Activated CD8-positive, alpha-beta memory T cell treated with anti-CD3 and anti-CD28 coated beads, Interleukin-2, amount 50 U/mL, for 48 hours (primary cell): ENCODE measurements around the gene ETNK1.

Source experiments
- DNase-seq: peaks from one replicate; pipeline ENCODE4 v3.0.0-alpha.2; 2020

The ETNK1 gene

GRCh38 chr12:22640851-22641250, 15.9 kb downstream of the ETNK1 start:
- DNase-seq = no peak

- DNase-seq = no peak
Observed at GRCh38 chr12:22641353-22642053, 16.5 kb downstream of the ETNK1 start.

GRCh38 chr12:22648668-22649067, 23.7 kb downstream of the ETNK1 start:
- DNase-seq = no peak

GRCh38 chr12:22653075-22653474, 28.1 kb downstream of the ETNK1 start:
- no peak for DNase-seq

GRCh38 chr12:22653791-22654190, 28.8 kb downstream of the ETNK1 start:
- no peak for DNase-seq

- DNase-seq = no peak
Observed at GRCh38 chr12:22656376-22656775, 31.4 kb downstream of the ETNK1 start.

- DNase-seq = no peak
Observed at GRCh38 chr12:22656831-22657230, 31.9 kb downstream of the ETNK1 start.

GRCh38 chr12:22657538-22657937, 32.6 kb downstream of the ETNK1 start:
- DNase-seq = no peak

- DNase-seq = no peak
Observed at GRCh38 chr12:22658214-22658613, 33.2 kb downstream of the ETNK1 start.

- DNase-seq = no peak
Observed at GRCh38 chr12:22662356-22662755, 37.4 kb downstream of the ETNK1 start.

- DNase-seq = no peak
Observed at GRCh38 chr12:22665476-22665875, 40.5 kb downstream of the ETNK1 start.

- no peak for DNase-seq
Observed at GRCh38 chr12:22667122-22667521, 42.2 kb downstream of the ETNK1 start.

GRCh38 chr12:22668441-22668840, 43.5 kb downstream of the ETNK1 start:
- DNase-seq = no peak

GRCh38 chr12:22670762-22671161, 45.8 kb downstream of the ETNK1 start:
- DNase-seq = no peak

GRCh38 chr12:22672951-22673350, 48.0 kb downstream of the ETNK1 start:
- no peak for DNase-seq

- DNase-seq = no peak
Observed at GRCh38 chr12:22677781-22678574, 53.0 kb downstream of the ETNK1 start.

GRCh38 chr12:22682663-22683062, 57.7 kb downstream of the ETNK1 start:
- no peak for DNase-seq

GRCh38 chr12:22683131-22683530, 58.2 kb downstream of the ETNK1 start:
- DNase-seq = no peak

- no peak for DNase-seq
Observed at GRCh38 chr12:22684140-22685118, 59.5 kb downstream of the ETNK1 start.

- no peak for DNase-seq
Observed at GRCh38 chr12:22686193-22686592, 61.2 kb downstream of the ETNK1 start.

- no peak for DNase-seq
Observed at GRCh38 chr12:22687361-22688076, 62.5 kb downstream of the ETNK1 start.

- no peak for DNase-seq
Observed at GRCh38 chr12:22689876-22690275, 64.9 kb downstream of the ETNK1 start.

GRCh38 chr12:22691319-22691718, 66.3 kb downstream of the ETNK1 start:
- no peak for DNase-seq
